HEK293 (cell line): ENCODE measurements around the gene JUND.

Experiments
- GLI2 ChIP-seq: fragments of 450-650 bp; formaldehyde crosslinking; IDR thresholded peaks from 2 replicates; pipeline ENCODE4; 2017; ENCODE audit warnings: missing biosample characterization, missing genetic modification characterization, low read depth, borderline replicate concordance
- GLIS1 ChIP-seq: fragments of 450-650 bp; formaldehyde crosslinking; IDR thresholded peaks from 2 replicates; pipeline ENCODE4 v1.5.1; 2016; ENCODE audit warnings: missing biosample characterization, missing genetic modification characterization
- GLIS2 ChIP-seq: fragments of 450-650 bp; formaldehyde crosslinking; IDR thresholded peaks from 2 replicates; pipeline ENCODE4 v1.5.1; 2016; ENCODE audit warnings: missing biosample characterization, missing genetic modification characterization
- SP2 ChIP-seq: fragments of 450-650 bp; formaldehyde crosslinking; IDR thresholded peaks from 2 replicates; pipeline ENCODE4 v1.5.1; 2016; ENCODE audit warnings: missing biosample characterization, missing genetic modification characterization
- SP3 ChIP-seq: fragments of 450-650 bp; formaldehyde crosslinking; IDR thresholded peaks from 2 replicates; pipeline ENCODE4 v1.5.1; 2016; ENCODE audit warnings: missing biosample characterization, missing genetic modification characterization
- SP7 ChIP-seq: fragments of 450-650 bp; formaldehyde crosslinking; IDR thresholded peaks from 2 replicates; pipeline ENCODE4 v1.5.1; 2016; ENCODE audit warnings: missing biosample characterization, missing genetic modification characterization
- WT1 ChIP-seq: fragments of 450-650 bp; formaldehyde crosslinking; IDR thresholded peaks from 2 replicates; pipeline ENCODE4 v1.5.1; 2016; ENCODE audit warnings: missing biosample characterization, missing genetic modification characterization
- ZBTB17 ChIP-seq: fragments of 450-650 bp; formaldehyde crosslinking; IDR thresholded peaks from 2 replicates; pipeline ENCODE4 v1.5.1; 2016; ENCODE audit warnings: missing biosample characterization, missing genetic modification characterization
- ZNF2 ChIP-seq: fragments of 450-650 bp; formaldehyde crosslinking; IDR thresholded peaks from 2 replicates; pipeline ENCODE4 v1.5.1; 2016; ENCODE audit warnings: missing biosample characterization, missing genetic modification characterization
- ZNF335 ChIP-seq: fragments of 450-650 bp; formaldehyde crosslinking; conservative IDR thresholded peaks from 2 replicates; pipeline ENCODE4 v1.5.1; 2016; ENCODE audit warnings: missing biosample characterization, missing genetic modification characterization
- ZNF366 ChIP-seq: fragments of 450-650 bp; formaldehyde crosslinking; conservative IDR thresholded peaks from 2 replicates; pipeline ENCODE4 v1.5.1; 2016; ENCODE audit warnings: missing biosample characterization, missing genetic modification characterization
- ZNF664 ChIP-seq: fragments of 450-650 bp; formaldehyde crosslinking; IDR thresholded peaks from 2 replicates; pipeline ENCODE4 v1.5.1; 2016; ENCODE audit warnings: missing biosample characterization, missing genetic modification characterization
- ZNF776 ChIP-seq: fragments of 450-650 bp; formaldehyde crosslinking; IDR thresholded peaks from 2 replicates; pipeline ENCODE4 v1.5.0; 2017; ENCODE audit warnings: missing biosample characterization, missing genetic modification characterization, borderline replicate concordance
- ZNF830 ChIP-seq: fragments of 450-650 bp; IDR thresholded peaks from 2 replicates; pipeline ENCODE4 v1.5.0; 2018; ENCODE audit warnings: missing biosample characterization, missing genetic modification characterization, low read depth, mild to moderate bottlenecking, moderate library complexity
- ZXDB ChIP-seq: fragments of 450-650 bp; formaldehyde crosslinking; IDR thresholded peaks from 2 replicates; pipeline ENCODE4 v1.5.1; 2016; ENCODE audit warnings: missing biosample characterization, missing genetic modification characterization
- TF ChIP-seq, protein P1 (sequence below): fragments of 450-650 bp; formaldehyde crosslinking; conservative IDR thresholded peaks from 2 replicates; pipeline ENCODE4 v1.5.1; 2016; ENCODE audit warnings: low read depth, missing biosample characterization, missing genetic modification characterization
- TF ChIP-seq, protein P2 (sequence below): fragments of 450-650 bp; formaldehyde crosslinking; IDR thresholded peaks from 2 replicates; pipeline ENCODE4 v1.5.1; 2016; ENCODE audit warnings: missing biosample characterization, missing genetic modification characterization, borderline replicate concordance
- TF ChIP-seq, protein P3 (sequence below): fragments of 450-650 bp; formaldehyde crosslinking; IDR thresholded peaks from 2 replicates; pipeline ENCODE4 v1.5.1; 2016; ENCODE audit warnings: missing biosample characterization, missing genetic modification characterization
- TF ChIP-seq, protein P4 (sequence below): fragments of 450-650 bp; formaldehyde crosslinking; IDR thresholded peaks from 2 replicates; pipeline ENCODE4 v1.5.1; 2016; ENCODE audit warnings: missing biosample characterization, missing genetic modification characterization

Gene JUND

DNA sequence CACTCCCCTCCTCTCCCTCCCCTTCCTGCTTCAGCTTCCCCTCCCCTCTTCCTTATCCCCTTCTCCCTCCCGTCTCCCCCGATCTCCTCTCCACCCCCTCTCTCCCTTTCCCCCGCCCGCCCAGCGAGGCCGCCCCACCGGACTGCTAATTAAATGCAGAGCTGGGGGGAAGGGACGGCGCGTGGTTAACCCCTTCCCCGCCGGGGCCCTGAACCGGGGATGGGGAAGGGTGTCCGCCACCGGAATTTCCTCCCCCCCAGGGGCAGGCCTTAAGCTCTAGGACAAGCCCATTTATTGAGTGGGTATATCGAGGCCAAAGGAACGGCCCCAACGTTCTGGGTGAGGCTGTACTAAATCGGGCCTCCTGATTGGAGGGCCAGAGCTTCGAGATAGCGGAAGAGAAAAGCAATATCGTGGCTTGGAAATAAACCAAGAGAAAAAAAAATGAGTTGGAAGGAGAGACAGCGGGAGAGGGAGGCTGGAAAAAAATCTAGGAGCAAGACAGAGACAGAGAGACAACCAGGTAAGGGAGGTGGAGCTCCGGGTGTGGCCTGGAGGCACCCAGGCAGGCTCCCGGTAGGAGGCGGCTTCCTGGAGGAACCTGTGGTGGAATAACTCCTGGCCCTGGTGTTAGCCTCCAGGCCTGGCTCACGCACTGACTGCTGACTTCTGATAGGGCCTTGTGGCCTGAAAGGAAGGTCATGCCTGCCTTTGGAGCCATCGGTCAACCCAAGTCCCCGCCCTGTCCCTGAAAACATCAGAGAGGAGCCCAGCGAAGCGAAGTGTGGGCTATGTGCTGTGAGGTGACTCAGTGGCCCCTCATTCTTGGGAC lies 11.6 kb upstream of the JUND start (continued):
- TF ChIP-seq, protein P1, sequence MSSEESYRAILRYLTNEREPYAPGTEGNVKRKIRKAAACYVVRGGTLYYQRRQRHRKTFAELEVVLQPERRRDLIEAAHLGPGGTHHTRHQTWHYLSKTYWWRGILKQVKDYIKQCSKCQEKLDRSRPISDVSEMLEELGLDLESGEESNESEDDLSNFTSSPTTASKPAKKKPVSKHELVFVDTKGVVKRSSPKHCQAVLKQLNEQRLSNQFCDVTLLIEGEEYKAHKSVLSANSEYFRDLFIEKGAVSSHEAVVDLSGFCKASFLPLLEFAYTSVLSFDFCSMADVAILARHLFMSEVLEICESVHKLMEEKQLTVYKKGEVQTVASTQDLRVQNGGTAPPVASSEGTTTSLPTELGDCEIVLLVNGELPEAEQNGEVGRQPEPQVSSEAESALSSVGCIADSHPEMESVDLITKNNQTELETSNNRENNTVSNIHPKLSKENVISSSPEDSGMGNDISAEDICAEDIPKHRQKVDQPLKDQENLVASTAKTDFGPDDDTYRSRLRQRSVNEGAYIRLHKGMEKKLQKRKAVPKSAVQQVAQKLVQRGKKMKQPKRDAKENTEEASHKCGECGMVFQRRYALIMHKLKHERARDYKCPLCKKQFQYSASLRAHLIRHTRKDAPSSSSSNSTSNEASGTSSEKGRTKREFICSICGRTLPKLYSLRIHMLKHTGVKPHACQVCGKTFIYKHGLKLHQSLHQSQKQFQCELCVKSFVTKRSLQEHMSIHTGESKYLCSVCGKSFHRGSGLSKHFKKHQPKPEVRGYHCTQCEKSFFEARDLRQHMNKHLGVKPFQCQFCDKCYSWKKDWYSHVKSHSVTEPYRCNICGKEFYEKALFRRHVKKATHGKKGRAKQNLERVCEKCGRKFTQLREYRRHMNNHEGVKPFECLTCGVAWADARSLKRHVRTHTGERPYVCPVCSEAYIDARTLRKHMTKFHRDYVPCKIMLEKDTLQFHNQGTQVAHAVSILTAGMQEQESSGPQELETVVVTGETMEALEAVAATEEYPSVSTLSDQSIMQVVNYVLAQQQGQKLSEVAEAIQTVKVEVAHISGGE (tag by site-specific recombination) = peak; percentile 29; the same call in 1 of the 2 replicates
- TF ChIP-seq ZNF2 (tag by site-specific recombination) = no peak
- peak; percentile 63 for TF ChIP-seq ZBTB17 (tag by site-specific recombination)
- TF ChIP-seq ZNF776 (tag by site-specific recombination) = no peak
- TF ChIP-seq GLIS1 (tag by site-specific recombination) = peak; percentile 71
- TF ChIP-seq, protein P2, sequence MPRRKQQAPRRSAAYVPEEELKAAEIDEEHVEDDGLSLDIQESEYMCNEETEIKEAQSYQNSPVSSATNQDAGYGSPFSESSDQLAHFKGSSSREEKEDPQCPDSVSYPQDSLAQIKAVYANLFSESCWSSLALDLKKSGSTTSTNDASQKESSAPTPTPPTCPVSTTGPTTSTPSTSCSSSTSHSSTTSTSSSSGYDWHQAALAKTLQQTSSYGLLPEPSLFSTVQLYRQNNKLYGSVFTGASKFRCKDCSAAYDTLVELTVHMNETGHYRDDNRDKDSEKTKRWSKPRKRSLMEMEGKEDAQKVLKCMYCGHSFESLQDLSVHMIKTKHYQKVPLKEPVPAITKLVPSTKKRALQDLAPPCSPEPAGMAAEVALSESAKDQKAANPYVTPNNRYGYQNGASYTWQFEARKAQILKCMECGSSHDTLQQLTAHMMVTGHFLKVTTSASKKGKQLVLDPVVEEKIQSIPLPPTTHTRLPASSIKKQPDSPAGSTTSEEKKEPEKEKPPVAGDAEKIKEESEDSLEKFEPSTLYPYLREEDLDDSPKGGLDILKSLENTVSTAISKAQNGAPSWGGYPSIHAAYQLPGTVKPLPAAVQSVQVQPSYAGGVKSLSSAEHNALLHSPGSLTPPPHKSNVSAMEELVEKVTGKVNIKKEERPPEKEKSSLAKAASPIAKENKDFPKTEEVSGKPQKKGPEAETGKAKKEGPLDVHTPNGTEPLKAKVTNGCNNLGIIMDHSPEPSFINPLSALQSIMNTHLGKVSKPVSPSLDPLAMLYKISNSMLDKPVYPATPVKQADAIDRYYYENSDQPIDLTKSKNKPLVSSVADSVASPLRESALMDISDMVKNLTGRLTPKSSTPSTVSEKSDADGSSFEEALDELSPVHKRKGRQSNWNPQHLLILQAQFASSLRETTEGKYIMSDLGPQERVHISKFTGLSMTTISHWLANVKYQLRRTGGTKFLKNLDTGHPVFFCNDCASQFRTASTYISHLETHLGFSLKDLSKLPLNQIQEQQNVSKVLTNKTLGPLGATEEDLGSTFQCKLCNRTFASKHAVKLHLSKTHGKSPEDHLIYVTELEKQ (tag by site-specific recombination) = no peak
- TF ChIP-seq ZNF366 (tag by site-specific recombination) = peak; percentile 45
- 0 out of 2 replicates have a peak, but pooled peaks have one; percentile 36 for TF ChIP-seq ZXDB
- no peak for TF ChIP-seq ZNF664
- TF ChIP-seq WT1 (tag by site-specific recombination) = 0 out of 2 replicates have a peak, but pooled peaks have one; percentile 86
- TF ChIP-seq, protein P3, sequence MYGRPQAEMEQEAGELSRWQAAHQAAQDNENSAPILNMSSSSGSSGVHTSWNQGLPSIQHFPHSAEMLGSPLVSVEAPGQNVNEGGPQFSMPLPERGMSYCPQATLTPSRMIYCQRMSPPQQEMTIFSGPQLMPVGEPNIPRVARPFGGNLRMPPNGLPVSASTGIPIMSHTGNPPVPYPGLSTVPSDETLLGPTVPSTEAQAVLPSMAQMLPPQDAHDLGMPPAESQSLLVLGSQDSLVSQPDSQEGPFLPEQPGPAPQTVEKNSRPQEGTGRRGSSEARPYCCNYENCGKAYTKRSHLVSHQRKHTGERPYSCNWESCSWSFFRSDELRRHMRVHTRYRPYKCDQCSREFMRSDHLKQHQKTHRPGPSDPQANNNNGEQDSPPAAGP (tag by site-specific recombination) = peak; percentile 36; the same call in 1 of the 2 replicates
- TF ChIP-seq, protein P4, sequence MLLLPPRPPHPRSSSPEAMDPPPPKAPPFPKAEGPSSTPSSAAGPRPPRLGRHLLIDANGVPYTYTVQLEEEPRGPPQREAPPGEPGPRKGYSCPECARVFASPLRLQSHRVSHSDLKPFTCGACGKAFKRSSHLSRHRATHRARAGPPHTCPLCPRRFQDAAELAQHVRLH (tag by site-specific recombination) = peak; percentile 19; the same call in 1 of the 2 replicates
- TF ChIP-seq GLIS2 = 0 out of 2 replicates have a peak, but pooled peaks have one; percentile 11
- no peak for TF ChIP-seq ZNF830 (tag by site-specific recombination)
- TF ChIP-seq GLI2 (tag by site-specific recombination) = no peak
- peak; percentile 37; the same call in 1 of the 2 replicates for TF ChIP-seq ZNF335 (tag by site-specific recombination)
- TF ChIP-seq SP3 (tag by site-specific recombination) = peak; percentile 73
- peak; percentile 68 for TF ChIP-seq SP2 (tag by site-specific recombination)
- TF ChIP-seq SP7 (tag by site-specific recombination) = peak; percentile 50; the same call in 1 of the 2 replicates
